Measurements from ENCODE around the gene ANKZF1. TPM values are rescaled to one million over a fixed set of nuclear protein-coding genes. Genes with fewer than 3 reads are reported as not detected.

The ANKZF1 gene
- total RNA-seq, 1 experiment from 2014 or later = 51.5 TPM

DNA sequence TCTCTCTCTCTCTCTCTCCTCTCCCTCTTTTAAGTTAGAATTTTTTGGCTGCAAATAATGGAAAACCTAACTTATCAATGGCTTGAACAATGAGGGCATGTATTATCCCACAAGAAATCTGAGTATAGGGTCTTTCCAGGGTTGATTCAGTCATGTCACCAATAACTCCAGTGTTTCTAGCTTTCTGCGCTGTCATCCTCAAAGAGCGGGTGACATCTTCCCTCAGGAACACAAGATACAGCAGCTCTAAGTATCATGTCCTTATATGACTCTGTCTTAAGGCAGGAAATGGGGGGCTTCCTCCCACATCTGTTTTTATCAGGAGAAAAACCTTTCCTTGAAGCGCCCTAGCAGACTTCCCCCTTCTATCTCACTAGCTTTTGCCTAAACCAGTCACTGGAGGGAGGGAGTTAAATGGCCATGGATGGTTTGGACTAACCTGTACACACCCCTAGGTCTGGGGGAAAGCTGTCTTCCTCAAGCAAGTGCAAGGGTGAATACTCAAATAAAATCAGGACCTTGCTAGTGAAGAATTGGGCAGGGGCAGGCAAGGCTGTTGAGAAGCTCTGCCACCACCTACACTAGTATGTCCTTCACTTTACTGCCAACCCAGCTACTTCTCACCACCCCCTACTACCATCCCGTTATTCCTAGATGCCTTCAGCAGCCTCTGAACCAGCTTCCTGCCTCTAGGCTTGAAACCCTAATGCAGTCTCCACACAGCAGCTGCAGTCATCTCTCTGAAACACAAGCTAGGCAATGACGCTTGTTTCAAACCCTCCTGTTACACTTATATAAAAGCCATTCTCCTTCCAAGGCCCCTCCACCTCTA is 31.6 kb downstream of the ANKZF1 start:
- no peak overlapping the region for H3K4me3 ChIP-seq (ENCODE audit: low read depth, low read length)
- BruUV-seq (replicated peaks) = no TSS peak
- Mint-ChIP-seq H3K36me3 (ENCODE audit: insufficient read depth, unreplicated experiment) (no peaks in the 10 kb centered on the region), H3K4me3 (ENCODE audit: unreplicated experiment) (no peak overlapping the region), H3K4me1 (ENCODE audit: low read depth, unreplicated experiment) (no peaks in the 10 kb centered on the region), H3K27ac (ENCODE audit: unreplicated experiment) (no peak overlapping the region), H3K27me3 (ENCODE audit: insufficient read depth, unreplicated experiment) (peaks cover 13% of the 10 kb centered on the region), H3K9me3 (ENCODE audit: unreplicated experiment) (no peaks in the 10 kb centered on the region)
- no peaks in the 10 kb centered on the region for H3K9me3 ChIP-seq
- TF ChIP-seq, protein P1, sequence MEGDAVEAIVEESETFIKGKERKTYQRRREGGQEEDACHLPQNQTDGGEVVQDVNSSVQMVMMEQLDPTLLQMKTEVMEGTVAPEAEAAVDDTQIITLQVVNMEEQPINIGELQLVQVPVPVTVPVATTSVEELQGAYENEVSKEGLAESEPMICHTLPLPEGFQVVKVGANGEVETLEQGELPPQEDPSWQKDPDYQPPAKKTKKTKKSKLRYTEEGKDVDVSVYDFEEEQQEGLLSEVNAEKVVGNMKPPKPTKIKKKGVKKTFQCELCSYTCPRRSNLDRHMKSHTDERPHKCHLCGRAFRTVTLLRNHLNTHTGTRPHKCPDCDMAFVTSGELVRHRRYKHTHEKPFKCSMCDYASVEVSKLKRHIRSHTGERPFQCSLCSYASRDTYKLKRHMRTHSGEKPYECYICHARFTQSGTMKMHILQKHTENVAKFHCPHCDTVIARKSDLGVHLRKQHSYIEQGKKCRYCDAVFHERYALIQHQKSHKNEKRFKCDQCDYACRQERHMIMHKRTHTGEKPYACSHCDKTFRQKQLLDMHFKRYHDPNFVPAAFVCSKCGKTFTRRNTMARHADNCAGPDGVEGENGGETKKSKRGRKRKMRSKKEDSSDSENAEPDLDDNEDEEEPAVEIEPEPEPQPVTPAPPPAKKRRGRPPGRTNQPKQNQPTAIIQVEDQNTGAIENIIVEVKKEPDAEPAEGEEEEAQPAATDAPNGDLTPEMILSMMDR (IDR thresholded peaks at IDR 0.05; ENCODE audit: insufficient read depth in 1 of 2, low read depth in 1 of 2, low read length in 1 of 2, severe bottlenecking in 1 of 2, unreplicated experiment in 1 of 2) = no peak
- no peaks in the 10 kb centered on the region for H3K36me3 ChIP-seq (ENCODE audit: control insufficient read depth, insufficient read depth, low read length)
- no peak for DNase-seq
- POLR2A ChIA-PET = interaction anchor here (0.8 kb wide), 1 partner anchor 13 kb away, joined by 3 read pairs; no protein-coding TSS in a partner anchor
- no peaks in the 10 kb centered on the region for H3K4me1 ChIP-seq
- no peaks in the 10 kb centered on the region for H3K27me3 ChIP-seq (replicated peaks; ENCODE audit: control insufficient read depth, insufficient read depth, low read length)
- CTCF ChIA-PET = interaction anchor here (0.5 to 2.0 kb wide), 2 partner anchors 34 to 66 kb away, joined by 3 to 8 read pairs; no protein-coding TSS in a partner anchor
- intact Hi-C loops (cut with micrococcal nuclease; ENCODE audit: unreplicated experiment) = no loop called here

DNA sequence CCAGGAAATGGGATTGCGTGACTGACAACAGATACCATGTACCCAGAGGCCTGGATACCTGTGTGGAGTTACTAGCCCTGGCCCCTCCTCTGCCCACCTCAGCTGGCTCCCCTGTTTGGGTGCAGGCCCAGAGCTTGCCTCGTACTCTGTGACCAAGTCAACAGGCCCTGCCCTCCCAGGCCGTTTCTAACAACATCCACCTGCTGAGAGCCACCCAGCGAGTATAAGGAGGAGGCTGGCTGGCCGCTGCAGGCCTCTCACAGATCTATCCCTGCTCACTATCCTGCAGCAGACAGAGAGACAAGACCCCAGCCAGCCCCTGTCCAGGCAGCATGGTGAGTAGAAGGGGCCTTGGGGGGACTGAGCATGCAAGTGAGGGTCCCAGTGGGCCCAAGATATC is 36.6 kb downstream of the ANKZF1 start:
- CTCF ChIA-PET = no interaction called here
- H3K4me3 Mint-ChIP-seq (ENCODE audit: unreplicated experiment) = no peak overlapping the region
- TF ChIP-seq, protein P1 (IDR thresholded peaks at IDR 0.05; ENCODE audit: insufficient read depth in 1 of 2, low read depth in 1 of 2, low read length in 1 of 2, severe bottlenecking in 1 of 2, unreplicated experiment in 1 of 2) = no peak

DNA sequence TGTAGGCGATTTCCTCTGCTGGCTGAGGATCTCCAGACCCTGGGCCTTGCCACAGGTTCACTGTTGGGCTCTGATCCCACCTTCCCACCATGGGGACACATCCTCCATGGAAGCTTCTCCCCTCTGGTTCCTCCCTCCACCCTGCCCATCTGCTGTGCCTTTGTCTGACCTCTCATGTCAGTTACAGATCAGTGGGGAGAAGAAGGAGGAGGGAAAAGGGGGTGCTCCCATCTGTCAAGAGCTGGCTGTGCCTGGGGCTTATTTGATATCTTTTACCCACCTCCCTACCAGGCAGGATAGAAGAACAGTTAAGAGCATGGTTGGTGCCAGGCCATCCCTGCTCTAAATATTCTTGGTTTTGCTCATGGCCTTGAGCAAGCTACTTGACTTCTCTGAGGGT is 37.3 kb downstream of the ANKZF1 start:
- BruUV-seq (replicated peaks) = no TSS peak
- CTCF ChIA-PET = no interaction called here
- H3K4me1 Mint-ChIP-seq (ENCODE audit: low read depth, unreplicated experiment) = peaks cover 5% of the 10 kb centered on the region
- H3K4me3 Mint-ChIP-seq (ENCODE audit: unreplicated experiment) = no peak overlapping the region
- no peak overlapping the region for H3K27ac Mint-ChIP-seq (ENCODE audit: unreplicated experiment)
- peaks cover 7% of the 10 kb centered on the region for H3K4me1 ChIP-seq
- TF ChIP-seq, protein P1 (IDR thresholded peaks at IDR 0.05; ENCODE audit: insufficient read depth in 1 of 2, low read depth in 1 of 2, low read length in 1 of 2, severe bottlenecking in 1 of 2, unreplicated experiment in 1 of 2) = no peak
- no peaks in the 10 kb centered on the region for H3K36me3 ChIP-seq (ENCODE audit: control insufficient read depth, insufficient read depth, low read length)
- intact Hi-C loops (cut with micrococcal nuclease; ENCODE audit: unreplicated experiment) = no loop called here
- no peaks in the 10 kb centered on the region for H3K9me3 ChIP-seq
- DNase-seq = no peak
- H3K9me3 Mint-ChIP-seq (ENCODE audit: unreplicated experiment) = no peaks in the 10 kb centered on the region
- POLR2A ChIA-PET = no interaction called here
- H3K36me3 Mint-ChIP-seq (ENCODE audit: insufficient read depth, unreplicated experiment) = peaks cover 3% of the 10 kb centered on the region
- no peaks in the 10 kb centered on the region for H3K27me3 Mint-ChIP-seq (ENCODE audit: insufficient read depth, unreplicated experiment)
- no peak overlapping the region for H3K4me3 ChIP-seq (ENCODE audit: low read depth, low read length)
- no peaks in the 10 kb centered on the region for H3K27me3 ChIP-seq (replicated peaks; ENCODE audit: control insufficient read depth, insufficient read depth, low read length)

More for the DNA sequence above, 36.6 kb downstream of the ANKZF1 start:
- Histone ChIP-seq H3K9me3 (no peaks in the 10 kb centered on the region), H3K4me1 (peaks cover 7% of the 10 kb centered on the region), H3K4me3 (ENCODE audit: low read depth, low read length) (no peak overlapping the region), H3K36me3 (ENCODE audit: control insufficient read depth, insufficient read depth, low read length) (no peaks in the 10 kb centered on the region), H3K27me3 (replicated peaks; ENCODE audit: control insufficient read depth, insufficient read depth, low read length) (no peaks in the 10 kb centered on the region)
- POLR2A ChIA-PET = no interaction called here
- H3K9me3 Mint-ChIP-seq (ENCODE audit: unreplicated experiment) = no peaks in the 10 kb centered on the region
- no peak for DNase-seq
- no TSS peak for BruUV-seq (replicated peaks)
- H3K36me3 Mint-ChIP-seq (ENCODE audit: insufficient read depth, unreplicated experiment) = no peaks in the 10 kb centered on the region
- intact Hi-C loops (cut with micrococcal nuclease; ENCODE audit: unreplicated experiment) = no loop called here
- no peak overlapping the region for H3K27ac Mint-ChIP-seq (ENCODE audit: unreplicated experiment)
- peaks cover 5% of the 10 kb centered on the region for H3K4me1 Mint-ChIP-seq (ENCODE audit: low read depth, unreplicated experiment)
- H3K27me3 Mint-ChIP-seq (ENCODE audit: insufficient read depth, unreplicated experiment) = peaks cover 4% of the 10 kb centered on the region
